HG02759 (cell line): Measurements from ENCODE around the gene HIBCH.

Experiments used
- ATAC-seq: cut with Tn5 transposase; IDR thresholded peaks from one replicate; pipeline ENCODE4 v1.9.1; 2021; ENCODE audit warnings: mild to moderate bottlenecking, moderate library complexity; ENCODE audit not compliant: unreplicated experiment

The HIBCH gene

DNA sequence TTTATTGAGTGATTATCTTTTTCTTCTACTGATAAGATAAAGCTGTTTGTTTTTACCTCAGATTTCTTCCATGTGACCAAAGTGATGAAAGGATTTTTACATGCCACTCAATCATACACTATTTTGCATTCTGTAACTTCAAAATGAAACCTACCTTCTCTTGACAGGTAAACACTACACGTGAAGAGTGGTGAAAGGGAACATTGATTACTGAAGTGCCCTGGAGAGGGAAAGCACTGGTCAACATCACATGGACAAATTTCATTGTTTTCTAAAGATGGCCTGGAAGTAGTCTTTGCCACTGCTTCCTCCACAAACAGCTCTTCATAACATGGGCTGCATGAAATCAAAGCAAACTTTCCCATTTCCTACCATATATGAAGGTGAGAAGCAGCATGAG is 120.1 kb downstream of the HIBCH start:
- no peak for ATAC-seq

DNA sequence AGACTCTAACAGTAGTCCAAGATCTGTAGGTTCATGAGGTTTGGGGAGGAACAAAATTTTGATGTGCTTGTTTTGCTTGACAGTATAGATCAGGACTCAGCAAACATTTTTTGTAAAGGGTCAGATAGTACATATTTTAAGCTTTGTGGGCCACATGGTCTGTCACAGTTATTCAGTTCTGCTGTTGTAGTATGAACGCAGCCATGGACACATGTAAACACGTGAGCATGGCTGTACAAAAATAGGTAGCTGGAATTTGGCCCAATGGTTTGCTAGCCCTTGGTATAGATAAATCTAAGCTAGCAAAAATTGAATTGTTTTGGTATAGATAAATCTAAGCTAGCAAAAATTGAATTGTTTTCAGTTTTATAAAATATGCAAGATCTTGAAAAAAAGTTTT is 120.5 kb downstream of the HIBCH start:
- ATAC-seq: no peak

GRCh38 chr2:190197143-190197720 is 122.4 kb downstream of the HIBCH start:
- no peak for ATAC-seq

- no peak for ATAC-seq
Observed at GRCh38 chr2:190190507-190191162, 129.0 kb downstream of the HIBCH start.

DNA sequence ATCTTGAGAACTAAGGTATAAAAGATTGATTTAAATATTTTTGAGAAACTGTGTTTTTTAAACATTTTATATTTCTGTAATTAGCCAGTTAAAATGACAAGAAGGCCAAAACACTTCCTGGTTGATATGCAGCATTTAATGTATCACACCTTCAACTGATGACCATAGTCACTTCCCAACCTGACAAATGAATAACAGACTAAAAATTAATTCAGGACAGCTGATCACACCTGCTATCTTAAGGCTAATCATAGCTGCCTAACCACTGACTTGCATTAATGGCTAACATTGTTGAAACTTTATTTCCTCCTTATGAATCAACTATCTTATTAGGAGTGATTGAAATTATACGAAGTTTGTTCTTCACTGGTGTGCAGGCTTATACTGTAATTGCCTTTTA is 131.3 kb downstream of the HIBCH start:
- ATAC-seq: no peak

DNA sequence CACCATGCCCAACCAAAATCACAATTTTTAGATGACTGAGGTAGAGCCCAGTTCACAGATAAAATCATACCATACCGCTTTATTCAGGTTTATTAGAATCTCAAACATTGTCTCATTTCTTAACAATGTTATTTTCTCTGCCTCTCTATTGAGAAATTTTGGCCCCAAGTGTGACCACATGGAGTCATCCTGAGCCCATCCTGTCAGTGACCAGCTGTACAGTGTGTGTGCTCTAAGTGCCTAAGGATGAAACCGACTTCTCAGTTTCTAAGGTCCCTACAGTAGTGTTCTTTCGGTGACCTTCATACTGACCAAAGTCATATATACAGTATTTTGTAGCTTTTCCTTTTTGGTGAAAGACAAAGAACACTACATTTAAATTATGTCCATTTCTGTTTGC is 133.4 kb downstream of the HIBCH start:
- no peak for ATAC-seq

GRCh38 chr2:190185380-190185779 is 134.2 kb downstream of the HIBCH start:
- ATAC-seq: no peak

DNA sequence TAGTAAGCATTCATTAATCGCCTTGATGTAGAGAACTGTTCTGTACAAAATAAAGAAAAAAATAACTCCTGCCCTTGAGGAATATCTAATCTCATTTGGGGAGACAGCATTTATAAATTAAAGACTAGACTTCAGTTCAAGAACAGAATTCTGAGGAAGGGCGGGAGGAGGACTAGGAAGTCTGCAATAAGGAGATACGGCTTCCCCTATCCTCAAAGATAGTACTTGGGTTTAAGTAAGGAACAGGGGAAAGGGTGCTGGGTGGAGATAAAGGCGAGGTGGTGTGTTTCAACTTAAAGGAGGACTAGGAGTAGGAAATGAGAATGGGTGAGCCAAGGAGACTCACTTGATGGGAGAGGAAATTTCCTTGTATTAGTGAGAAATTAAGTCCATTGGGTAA is 135.2 kb downstream of the HIBCH start:
- no peak for ATAC-seq

DNA sequence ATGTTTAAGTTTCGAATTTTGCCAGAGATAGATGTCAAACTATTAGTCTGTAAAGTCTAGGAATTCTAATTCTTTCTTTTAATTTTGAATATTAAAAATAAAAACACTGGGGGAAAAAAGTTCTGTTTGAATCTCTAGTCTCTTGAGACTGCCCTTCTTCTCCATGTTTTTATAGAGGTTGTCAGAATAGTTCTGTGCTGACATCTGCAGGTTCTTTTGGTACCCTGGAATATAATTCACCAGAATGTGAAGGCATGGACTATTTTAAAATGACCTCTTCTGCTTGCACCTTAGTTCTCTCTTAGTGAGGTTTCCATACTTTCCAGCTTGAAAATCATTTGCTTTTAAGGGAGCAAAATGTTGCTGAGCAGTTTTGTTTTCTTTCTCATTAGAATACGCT is 136.1 kb downstream of the HIBCH start:
- no peak for ATAC-seq

DNA sequence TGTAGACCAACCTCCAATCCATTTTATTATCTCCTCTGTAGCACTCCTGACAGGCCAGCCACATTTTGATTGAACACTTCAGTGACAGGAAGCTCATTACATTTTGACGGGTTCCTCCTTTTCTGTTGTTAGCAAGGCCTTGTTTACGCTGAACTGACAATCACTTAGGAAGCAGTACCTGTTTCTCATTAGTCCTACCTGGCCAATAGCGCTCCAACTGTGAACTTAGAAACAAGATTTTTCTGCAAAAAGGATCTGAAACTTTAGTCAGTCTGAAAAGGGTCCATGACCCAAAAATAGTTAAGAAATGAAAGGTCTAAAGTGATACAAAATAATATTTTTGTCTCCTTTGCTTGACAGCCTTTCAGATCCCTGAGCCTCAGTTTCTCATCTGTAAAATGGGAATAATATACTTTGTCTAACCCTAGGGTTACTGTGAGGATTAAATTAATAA is 137.5 kb downstream of the HIBCH start:
- ATAC-seq: no peak

DNA sequence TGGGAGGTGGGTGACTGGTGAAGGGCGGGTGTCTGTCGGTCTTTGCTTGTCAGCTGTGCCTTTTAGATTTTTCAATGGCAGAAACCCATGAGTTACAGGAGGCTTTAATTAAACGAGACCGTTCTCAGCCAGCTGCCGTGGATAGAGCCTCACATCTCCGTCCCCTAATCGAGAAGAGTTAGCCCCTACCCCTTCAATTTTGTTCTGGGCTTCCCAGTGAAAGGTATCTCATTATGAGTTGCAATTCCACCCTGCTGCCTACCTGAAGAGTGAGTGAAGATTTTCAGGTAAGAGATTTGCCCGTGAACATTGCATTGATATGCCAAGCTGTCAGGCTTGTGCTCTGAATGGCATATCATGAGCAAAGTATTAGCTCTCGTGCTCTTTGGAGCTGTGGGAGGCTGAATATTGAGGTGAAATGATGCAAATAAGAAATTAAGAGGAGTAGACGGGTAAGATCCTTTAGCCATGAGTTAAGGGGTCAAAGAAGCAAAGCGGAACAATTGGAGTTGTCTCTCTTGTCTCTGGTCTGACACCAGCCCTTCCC is 138.4 kb downstream of the HIBCH start:
- ATAC-seq: no peak

GRCh38 chr2:190180313-190181122 is 139.1 kb downstream of the HIBCH start:
- peak; percentile 83 for ATAC-seq

DNA sequence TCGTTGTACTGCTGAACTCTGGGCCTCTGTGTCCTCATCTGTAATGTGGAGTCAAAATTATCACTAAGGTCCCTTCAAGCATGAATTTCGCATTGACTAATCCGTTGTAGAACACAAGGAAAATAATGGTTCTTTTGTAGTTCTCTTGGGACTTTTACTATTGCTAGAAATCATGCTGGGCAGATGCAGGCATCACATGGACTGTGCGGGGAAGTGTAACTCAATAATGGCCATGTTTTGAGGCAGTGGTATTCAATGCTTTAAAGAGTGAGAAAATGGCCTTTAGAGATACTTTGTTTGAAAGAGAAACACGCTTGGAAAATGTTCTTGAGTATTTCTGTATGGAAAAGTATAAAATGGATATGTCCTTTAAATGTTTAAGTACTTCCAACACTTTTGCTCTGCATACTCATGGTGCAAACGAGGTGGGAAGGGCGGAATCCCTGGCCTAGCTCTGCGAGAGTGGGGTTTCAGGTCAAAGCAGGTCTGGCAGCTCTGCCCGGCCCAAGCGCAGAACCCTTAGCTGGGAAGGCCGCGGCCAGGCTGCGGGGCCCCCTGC is 139.8 kb downstream of the HIBCH start:
- peak; percentile 31 for ATAC-seq

DNA sequence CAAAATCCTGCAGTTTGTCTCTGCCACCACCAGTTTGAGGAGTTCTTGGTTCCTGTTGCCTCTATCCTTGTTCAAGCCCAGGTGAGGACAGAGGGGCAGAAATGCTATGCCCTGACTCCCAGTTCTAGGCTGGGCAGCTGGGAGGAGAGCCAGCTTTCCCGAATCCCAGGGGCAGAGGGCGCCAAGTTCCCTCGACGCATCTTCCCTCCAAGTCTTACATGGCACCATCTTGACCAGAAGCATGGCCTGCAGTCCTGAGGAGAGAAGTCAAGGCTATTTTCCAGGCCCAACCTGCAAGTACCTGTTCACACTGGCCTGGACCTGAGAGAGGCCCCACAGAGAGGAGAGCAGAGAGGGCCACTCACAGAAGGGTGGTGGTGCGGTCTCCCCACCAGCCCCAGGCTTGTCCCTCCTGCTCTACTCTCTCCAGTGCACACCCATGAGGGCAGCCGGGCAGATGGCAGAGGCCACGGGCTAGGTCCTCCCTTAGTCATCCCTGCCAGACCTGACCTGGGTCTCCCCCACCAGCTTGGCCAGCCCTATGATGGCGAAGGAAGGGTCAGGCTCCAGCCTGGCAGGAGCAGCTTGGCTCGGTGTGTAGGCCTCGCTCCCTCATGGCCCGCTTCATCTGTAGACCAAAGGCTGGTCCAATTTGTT is 141.4 kb downstream of the HIBCH start:
- ATAC-seq: no peak

DNA sequence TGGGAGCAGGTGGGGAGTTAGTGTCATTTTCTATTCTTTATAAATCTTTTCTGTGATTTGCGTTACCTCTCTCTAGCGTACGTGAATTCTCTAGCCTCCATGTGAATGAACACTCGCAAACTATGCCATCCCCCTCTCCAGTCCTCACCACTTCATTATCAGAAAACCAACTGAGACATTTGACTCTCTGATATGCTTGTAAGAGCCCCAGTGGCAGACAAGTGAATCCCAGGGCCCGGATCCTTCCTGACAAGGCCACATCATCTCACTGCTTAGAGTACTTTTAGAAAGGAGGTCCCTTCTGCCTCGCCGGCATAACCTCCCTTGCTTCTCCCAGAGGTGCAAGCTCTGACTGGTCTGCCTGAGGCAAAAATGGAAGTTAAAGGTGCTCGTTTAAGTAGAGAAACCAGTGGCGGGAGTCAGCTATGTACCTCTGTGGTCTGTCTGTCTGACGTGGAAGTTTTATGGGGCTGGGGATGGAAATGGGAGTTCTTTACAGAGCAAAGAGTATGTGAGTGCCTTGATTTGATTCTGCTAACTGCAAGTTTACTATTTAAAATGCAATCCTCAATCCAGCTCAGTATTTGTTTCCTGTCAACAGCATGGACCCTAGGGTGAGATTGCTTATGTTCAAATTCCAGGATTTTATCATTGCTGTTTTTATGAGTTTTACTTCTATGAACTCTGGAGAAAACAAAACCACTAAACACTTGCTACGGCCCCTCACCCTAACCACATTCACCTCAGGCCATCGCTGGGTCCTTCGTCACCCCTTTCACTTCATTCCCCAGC is 142.2 kb downstream of the HIBCH start:
- no peak for ATAC-seq

DNA sequence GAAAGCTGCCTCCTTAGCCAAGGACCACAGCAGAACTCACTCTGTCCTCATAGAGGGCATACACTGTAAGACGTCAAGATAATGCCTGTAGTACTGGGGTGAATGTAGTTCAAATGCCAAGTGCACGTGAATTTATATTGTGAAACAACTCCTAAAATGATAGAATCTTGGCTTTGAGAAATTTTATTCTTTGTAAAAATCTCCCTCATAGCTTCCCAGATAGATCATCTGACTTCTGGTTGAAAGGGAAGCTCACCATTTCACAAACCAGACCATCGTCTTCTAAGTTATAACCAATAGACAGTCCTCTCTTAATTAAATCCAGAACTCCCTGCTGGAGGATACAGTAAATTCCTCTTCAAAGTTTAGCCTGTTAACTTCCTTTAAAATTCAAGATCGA is 146.2 kb downstream of the HIBCH start:
- ATAC-seq: no peak

- no peak for ATAC-seq
Observed at GRCh38 chr2:190170673-190171072, 149.0 kb downstream of the HIBCH start.

- ATAC-seq: no peak
Observed at GRCh38 chr2:190169221-190170072, 150.2 kb downstream of the HIBCH start.

- no peak for ATAC-seq
Observed at GRCh38 chr2:190167702-190168101, 151.9 kb downstream of the HIBCH start.
